ENCODE measurements around the gene PRMT2.
"Not testable (repeated sequence)": the region's sequence is repeated elsewhere in the genome, so short reads cannot be mapped to it uniquely, and the experiment has no call there.

Gene PRMT2

DNA sequence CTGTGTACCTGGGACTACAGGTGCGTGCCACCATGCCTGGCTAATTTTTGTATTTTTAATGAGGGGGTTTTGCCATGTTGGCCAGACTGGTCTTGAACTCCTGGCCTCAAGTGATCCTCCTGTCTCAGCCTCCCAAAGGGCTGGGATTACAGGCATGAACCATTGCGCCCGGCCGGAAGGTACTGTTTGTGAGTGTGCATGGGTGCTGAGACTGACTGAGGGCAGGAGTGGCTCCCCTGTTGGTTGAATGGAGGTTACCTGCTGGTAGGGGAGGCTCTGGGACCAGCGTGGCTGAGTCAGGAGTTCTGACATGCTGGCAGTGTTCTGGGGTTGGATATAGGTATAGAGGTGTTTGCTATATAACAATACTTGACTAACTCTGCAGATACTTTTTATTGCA, 10.4 kb downstream of the PRMT2 start:
- no peak for DNase-seq

DNA sequence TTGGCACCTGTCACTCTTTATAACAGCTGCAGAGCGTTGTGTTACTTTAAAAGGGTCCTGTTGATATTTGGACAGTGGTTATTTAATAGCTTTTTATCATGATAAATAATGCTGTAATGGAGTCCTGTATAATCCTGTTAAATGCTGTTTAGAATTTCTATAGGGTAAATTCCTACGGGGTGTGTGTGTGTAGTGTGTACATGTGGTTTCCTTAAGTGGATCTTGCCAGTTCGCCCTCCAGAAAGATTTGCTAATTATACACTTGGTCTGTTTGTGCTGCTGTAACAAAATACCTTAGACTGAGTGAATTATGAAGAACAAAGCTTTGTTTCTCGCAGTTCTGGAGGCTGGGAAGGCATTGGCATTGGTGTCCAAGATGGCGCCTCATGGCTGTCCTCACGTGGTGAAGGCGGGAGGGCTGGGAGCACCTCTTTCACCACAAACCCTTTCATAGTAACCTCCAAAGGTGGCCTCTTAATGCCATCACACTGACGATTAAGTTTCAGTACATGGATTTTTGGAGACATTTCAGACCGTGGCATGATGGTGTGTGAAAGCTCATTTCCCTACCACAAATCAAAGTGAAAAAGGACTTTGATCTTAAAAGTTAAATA, 11.2 kb downstream of the PRMT2 start:
- no peak for DNase-seq

DNA sequence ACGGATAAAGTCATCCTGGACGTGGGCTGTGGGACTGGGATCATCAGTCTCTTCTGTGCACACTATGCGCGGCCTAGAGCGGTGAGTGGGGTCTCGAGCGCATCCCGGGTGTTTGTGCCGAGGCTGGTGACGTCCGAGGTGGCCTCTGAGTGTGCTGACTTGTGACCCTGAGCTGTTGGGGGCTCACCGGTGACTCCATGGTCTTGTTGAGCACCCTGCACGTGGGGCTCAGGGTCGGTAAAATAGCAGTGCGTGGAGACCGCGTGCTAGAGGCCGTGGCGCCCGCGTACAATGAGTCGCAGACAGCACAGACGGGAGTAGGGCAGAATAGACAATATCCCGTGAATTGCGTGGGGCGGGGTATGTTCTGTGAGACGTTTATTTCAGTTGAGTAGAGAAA, 13.1 kb downstream of the PRMT2 start:
- DNase-seq: no peak

DNA sequence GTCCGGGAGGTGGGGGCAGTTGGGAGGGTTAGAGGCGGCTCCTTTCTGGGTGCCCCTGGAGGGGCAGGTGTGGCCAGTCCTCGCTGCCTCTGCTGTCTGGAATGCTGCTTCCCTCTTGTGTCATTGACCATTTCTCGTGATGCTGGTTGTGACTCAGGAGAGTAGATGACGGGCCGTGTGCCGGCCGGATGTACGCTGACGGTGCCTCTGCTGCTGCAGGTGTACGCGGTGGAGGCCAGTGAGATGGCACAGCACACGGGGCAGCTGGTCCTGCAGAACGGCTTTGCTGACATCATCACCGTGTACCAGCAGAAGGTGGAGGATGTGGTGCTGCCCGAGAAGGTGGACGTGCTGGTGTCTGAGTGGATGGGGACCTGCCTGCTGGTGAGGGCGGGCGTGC, 13.9 kb downstream of the PRMT2 start:
- no peak for DNase-seq

DNA sequence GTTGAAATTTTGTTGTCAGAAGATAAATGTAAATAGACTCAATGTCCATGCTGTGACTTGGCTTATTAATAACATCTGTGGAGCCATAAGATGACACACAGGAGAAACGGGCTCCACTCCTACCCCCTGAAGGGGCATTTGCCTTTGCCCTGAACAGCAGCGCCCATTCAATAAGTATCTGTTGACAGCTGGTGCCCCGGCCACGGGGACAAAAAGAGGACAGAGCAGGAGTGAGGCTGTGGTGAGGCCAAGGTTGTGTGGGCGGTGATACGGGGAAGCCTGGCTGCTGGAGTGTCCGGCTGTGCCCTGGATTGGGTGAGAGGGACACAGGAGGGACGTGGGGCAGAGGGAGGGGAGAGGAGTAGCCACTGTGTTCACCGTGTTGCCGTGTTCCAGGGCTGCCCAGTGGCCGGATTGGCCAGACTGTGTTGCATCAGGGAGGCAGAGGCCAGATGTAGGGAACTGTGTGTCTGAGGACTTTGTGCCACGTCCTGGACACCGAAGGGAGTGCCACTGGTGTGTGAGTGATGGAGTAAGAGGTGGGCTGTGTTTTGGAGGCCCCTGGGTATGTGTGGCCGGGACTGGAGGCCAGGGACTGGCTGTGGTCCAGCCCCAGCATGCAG, 15.1 kb downstream of the PRMT2 start:
- no peak for DNase-seq

DNA sequence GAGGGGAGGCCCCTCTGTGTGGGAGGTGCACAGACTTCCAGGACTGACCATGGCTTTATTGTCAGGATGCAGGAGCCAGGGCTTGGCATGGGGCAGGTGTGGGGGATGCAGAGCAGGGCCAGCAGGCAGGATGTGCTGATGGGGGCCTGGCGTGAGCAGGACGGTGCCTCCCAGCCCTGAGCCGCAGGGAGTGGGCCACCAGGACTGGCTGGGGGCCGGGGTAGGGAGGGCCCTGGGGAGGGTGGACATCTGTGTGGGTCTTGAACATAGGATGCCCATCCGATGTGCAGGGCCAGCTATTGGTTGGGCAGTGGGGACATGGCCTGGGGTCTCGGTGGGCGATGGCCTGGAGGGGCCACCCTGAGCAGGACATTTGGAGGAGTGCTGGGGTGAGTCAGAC, 15.6 kb downstream of the PRMT2 start:
- DNase-seq: no peak

DNA sequence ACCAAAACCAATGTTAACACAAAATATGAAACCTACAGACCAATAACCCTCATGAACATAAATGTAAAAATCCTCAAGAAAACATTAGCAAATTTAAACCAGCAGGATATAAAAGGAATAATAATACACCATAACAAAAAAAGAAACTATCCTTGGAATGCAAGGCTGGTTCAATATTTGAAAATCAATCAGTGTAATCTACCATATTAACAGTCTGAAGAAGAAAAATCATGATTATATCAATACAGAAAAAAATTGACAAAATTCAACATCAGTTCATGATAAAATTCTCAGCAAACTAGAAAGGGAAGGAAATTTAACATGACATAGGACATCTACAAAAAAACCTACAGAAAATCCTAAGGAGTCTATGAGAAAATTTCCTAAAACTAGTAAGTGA, 19.8 kb downstream of the PRMT2 start:
- DNase-seq: no peak

DNA sequence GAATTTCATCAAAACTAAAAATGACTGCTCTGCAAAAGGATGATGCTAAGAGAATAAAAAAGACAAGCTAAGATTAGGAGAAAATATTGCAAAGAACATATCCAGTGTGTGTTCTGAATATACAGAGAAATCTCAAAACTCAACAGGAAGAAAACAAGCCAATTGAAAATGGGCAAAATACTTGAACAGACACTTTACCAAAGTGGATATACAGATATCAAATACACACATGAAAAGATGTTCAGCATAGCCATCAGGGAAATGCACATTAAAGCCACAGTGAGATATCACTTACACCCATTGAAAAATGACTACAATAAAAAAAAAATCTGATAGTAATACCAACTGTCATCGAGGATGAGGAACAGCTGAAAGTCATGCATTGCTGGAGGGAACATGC, 21.3 kb downstream of the PRMT2 start:
- DNase-seq: no peak

DNA sequence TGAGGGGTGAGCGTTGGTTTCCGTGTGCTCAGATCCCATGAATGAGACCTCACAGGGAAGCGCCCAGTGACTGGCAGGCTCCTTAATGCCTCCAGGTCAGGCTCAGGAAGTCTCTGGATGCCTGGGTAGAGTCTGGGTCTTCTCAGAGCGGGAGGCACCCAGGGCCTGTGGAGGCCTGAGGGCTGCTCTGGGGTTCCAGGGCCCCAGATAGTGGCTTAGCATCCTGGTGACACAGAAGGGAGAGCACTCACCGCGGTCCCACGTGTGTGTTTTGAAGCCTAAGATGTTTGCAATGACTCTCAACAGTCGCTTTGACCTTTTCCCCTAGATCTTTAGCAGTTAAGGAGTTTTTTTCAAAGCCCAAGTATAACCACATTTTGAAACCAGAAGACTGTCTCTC, 25.0 kb downstream of the PRMT2 start:
- no peak for DNase-seq

DNA sequence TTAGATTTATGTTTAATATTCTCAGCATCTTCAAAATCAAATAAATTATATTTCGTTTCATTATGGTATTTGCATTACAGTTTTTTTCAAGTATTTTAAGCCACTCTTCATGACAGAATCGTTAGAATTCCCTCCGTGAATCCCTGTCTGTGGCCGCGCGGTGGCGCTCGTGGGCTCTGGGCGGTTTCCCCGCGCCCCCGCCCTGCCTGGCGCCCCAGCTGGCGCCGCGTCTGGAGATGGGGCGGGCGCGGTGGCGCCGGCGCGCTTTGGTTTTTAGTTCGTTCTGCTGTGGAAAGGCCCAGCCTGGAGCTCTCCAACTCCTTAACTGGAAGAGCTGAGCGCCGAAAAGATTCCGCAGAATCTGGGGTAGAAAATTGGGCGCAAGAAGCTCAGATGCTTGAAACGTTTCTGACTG, 25.7 kb downstream of the PRMT2 start:
- DNase-seq: peak; percentile 42

DNA sequence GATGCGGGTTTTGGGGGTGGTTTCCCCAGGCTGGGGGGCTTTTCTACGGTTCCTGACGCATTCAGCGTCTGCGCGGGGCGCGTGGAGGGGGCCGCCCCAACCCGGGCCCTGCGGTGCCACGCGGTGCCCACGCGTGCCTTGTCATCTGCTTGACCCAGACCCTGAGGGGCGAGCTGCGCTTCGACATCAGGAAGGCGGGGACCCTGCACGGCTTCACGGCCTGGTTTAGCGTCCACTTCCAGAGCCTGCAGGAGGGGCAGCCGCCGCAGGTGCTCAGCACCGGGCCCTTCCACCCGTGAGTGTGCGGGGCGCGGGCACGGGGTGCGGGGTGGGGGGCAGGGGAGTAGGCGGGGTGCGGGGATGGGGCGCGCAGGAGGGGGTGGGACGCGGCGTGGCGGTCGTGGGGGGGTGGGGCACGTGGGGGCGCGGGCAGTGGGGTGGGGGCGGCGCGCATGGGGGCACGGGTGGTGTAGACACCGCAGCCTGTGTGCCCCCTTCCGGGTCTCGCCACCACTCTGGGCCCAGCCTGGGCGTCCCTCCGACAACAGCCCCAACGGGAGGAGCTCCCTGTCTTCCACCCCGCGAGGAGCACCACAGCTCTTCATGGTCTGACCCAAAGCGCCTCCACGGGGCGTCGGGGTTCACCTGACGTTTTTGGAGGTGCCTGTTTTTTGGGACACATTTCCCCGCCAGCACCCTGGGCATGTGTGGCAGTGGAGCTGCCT, 26.3 kb downstream of the PRMT2 start:
- no peak for DNase-seq

DNA sequence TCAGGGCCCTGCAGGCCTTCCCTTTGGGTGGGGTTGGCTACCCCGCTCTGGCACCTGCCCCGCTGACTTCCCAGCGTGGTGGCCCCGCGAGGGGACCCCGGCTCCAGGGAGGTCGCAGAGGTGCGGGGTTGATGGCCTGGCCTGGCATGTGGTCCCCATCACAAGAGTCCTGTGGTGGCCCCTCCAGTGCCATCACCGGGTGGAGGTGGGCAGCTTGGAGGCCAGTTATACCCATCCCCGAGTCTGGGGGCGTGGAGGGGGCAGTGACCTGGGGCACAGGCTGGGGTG, 26.8 kb downstream of the PRMT2 start:
- DNase-seq: no peak

DNA sequence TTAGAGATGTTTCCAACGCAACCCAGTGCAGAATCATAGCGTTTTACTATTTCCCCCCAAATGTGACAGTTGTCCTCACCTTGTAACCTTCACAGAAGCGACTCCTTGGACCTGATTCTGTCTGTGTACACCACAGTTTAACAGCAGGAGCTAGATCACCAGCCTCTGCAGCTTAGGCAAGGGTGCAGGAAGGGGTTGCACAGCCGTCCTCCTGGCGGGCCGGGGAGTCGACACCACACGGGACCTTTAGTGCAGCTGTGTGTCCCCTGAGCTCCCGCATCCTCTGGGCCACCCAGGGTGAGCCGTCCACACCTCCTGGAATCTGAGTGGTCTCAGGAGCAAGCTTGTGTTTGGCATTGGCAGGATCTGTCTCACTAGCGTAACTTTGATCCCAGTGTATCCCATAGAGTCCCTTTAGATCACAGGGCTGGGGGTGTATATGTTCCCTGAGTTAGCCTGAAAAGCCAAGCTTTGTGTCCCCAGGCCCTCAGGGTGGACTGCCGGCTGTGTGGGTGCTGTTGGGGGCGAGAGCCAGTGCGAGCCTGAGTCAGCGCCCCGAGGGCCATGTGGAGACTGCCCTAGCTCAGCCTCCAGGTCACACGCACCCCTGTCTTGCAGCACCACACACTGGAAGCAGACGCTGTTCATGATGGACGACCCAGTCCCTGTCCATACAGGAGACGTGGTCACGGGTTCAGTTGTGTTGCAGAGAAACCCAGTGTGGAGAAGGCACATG, 27.5 kb downstream of the PRMT2 start:
- DNase-seq: no peak

DNA sequence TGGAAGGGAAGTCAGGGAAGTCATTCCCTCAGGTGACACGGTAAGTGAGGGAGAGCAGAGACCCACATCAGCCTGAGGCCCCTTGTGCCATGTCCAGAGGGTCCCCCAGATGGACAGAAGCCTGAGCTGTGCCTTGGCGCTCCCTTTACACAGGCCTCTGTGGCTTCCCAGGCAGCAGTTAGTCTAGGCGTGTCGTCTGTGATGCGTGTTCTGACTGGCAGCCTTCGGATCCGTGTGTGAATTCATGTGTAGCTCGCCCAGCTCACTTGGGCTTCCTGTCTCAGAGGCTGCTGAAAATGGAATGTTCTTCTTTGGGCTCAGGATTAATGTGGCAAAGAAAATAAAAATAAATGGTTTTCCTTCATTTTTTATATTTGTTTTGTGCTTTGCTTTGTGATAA, 28.3 kb downstream of the PRMT2 start:
- no peak for DNase-seq

DNA sequence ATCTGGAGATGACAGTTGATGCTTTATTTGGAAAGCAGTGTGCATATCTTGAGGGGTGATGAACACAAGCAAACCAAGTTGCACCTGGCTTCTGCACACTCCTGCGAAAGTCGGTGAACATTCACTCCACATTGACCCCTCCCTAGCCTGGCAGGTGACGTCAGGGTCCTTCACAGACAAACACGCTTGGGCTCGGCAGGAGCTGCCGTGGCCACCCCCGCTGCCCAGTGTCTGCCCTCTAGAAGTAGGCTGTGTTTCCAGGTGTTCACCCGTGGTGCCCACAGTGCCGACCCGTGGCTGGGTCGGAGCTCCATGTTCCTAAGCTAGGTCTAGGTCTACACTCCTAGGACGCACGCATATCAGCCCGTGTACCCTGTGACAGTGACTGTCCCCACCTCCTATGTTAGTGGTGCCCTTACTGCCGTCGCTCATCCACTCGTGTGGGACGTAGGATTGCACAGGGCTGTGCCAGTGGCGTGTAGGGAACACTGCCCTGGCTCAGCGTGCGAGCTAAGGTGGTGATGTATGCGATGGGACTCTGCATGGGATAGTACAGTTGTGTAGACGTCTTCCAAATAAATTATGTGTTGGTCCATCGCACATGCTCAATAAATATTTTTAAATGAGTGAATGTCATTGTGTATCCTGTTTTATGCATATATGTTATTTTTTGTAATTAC, 29.0 kb downstream of the PRMT2 start:
- no peak for DNase-seq

DNA sequence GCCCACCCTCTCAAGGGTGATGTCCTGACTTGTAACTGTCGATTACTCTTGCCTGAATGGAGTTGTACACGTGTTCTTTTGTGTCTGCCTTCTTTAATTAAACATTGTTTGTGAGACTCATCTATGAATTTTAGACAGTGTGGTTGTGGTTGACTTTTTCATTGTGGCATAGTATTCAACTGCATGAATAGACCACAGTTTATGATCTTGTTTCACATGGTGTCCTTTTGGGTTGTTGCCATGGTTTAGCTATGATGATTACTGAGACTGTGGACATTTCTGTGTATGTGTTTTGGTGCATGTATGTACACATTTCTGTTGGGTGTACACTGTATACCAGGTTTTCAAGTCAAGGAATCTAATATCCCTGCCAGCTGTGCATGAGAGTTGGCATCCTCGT, 30.1 kb downstream of the PRMT2 start:
- DNase-seq: no peak

DNA sequence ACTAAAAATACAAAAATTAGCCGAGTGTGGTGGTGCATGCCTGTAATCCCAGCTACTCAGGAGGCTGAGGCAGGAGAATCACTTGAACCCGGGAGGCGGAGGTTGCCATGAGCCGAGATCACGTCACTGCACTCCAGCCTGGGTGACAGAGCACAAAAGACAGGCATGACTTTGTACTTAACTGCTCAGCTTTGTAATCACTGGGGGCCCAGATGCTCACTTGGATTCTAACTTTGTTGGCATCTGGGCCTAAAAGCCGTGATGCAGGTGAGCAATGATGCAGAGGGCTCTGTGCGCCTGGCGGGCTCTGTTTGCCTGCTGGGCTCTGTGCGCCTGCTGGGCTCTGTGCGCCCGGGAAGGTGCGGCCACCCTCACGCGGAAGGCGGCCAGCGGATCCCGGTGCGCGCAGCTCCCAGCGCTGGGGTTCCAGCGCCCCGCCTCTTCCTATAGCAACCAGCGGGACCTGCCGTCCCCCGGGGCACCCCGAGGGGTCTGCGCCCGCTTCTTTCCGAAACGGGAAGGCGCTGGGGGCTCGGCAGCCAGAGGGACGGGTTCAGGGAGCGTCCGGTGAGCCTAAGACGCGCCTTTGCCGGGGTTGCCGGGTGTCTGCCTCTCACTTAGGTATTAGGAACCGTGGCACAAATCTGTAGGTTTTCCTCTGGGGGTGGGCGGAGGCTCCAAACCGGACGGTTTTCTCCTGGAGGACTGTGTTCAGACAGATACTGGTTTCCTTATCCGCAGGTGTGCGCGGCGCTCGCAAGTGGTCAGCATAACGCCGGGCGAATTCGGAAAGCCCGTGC, 31.7 kb downstream of the PRMT2 start:
- DNase-seq: no peak

DNA sequence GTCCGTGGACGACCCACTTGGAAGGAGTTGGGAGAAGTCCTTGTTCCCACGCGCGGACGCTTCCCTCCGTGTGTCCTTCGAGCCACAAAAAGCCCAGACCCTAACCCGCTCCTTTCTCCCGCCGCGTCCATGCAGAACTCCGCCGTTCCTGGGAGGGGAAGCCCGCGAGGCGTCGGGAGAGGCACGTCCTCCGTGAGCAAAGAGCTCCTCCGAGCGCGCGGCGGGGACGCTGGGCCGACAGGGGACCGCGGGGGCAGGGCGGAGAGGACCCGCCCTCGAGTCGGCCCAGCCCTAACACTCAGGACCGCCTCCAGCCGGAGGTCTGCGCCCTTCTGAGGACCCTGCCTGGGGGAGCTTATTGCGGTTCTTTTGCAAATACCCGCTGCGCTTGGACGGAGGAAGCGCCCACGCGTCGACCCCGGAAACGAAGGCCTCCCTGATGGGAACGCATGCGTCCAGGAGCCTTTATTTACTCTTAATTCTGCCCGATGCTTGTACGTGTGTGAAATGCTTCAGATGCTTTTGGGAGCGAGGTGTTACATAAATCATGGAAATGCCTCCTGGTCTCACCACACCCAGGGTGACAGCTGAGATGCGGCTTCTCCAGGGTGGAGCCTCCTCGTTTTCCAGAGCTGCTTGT, 32.4 kb downstream of the PRMT2 start:
- DNase-seq: no peak

DNA sequence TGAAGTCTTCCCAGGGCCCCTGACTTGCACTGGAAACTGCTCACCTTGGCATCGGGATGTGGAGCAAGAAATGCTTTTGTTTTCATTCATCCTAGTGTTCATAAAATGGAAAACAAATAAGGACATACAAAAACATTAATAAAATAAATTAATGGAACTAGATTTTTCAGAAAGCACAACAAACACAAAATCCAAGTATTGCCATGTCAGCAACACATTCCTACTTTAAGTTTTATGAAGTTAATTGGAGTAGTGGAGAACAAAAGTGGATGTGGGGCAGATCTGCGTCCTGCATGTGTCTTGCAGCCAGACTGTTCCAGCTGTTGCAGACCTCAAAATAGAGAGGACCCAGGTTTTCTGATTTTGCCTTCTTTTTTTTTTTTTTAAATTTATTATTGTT, 32.9 kb downstream of the PRMT2 start:
- DNase-seq: no peak

DNA sequence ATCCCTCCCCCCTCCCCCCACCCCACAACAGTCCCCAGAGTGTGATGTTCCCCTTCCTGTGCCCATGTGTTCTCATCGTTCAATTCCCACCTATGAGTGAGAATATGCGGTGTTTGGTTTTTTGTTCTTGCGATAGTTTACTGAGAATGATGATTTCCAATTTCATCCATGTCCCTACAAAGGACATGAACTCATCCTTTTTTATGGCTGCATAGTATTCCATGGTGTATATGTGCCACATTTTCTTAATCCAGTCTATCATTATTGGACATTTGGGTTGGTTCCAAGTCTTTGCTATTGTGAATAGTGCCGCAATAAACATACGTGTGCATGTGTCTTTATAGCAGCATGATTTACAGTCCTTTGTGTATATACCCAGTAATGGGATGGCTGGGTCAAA, 33.4 kb downstream of the PRMT2 start:
- not testable (repeated sequence) for DNase-seq

DNA sequence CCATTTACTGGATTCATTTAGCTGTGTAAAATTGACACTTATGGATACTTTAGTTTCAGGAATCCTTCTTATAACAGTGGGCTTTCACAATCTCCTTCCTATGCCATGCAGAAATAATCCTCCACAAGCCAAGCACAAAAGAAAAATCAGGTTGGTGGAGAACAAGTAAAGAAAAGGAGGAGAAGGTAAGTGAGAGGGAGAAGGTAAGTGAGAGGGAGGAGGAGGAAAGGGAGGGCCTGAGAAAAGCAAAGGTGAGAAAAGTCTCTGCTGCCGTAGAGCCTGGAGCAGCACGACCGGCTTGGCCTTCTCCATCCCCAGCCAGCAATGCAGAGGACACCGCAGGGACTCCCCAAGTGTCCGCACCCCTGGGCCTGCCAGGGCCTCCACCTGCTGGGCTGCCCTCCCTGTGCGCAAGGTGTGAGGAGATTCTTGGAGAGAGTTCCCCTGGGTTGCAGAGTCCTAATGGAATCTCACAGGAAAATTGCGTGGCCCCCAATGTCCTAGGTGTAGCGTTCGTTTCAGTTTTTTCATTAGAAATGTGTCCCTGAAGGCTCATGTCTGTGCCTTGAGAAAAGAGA, 39.0 kb downstream of the PRMT2 start:
- no peak for DNase-seq
